DND-41 (cell line): ENCODE measurements around the gene SIL1.

Experiments
- ATAC-seq: fragments of 200-7000 bp; cut with Tn5 transposase; 3 replicates; pipeline ENCODE4 v1.9.1; 2021; ENCODE audit warnings: low read depth; ENCODE audit not compliant: insufficient read depth
- DNase-seq: peaks from one replicate; pipeline ENCODE4 v3.0.0-alpha.2; 2020
- H2AFZ ChIP-seq: 2 replicates; pipeline ENCODE4 v1.6.0; 2012; ENCODE audit warnings: low read depth, low read length
- H3K27ac ChIP-seq: 2 replicates; pipeline ENCODE4 v1.5.1; 2012; ENCODE audit warnings: low read length, inconsistent platforms
- H3K27me3 ChIP-seq: fragments of 200-600 bp; sonication (generic); 2 replicates; pipeline ENCODE4 v1.6.0; 2012; ENCODE audit warnings: low read length, mild to moderate bottlenecking, inconsistent platforms; ENCODE audit not compliant: insufficient read depth, poor library complexity
- H3K36me3 ChIP-seq: 2 replicates; pipeline ENCODE4 v1.5.1; 2012; ENCODE audit warnings: low read length, inconsistent platforms; ENCODE audit not compliant: insufficient read depth
- H3K4me1 ChIP-seq: 2 replicates; pipeline ENCODE4 v1.5.1; 2012; ENCODE audit warnings: mild to moderate bottlenecking, low read length; ENCODE audit not compliant: insufficient read depth
- H3K4me2 ChIP-seq: 2 replicates; pipeline ENCODE4 v1.6.0; 2012; ENCODE audit warnings: mild to moderate bottlenecking, moderate library complexity, low read length, inconsistent platforms; ENCODE audit not compliant: insufficient read depth
- H3K4me3 ChIP-seq, 2 experiments: fragments of 200-600 bp in 1 of 2; shearing (Covaris generic) in 1 of 2; 2 replicates each; pipeline ENCODE4 v1.5.1; 2012 to 2016; ENCODE audit warnings: inconsistent platforms in 2 of 2, low read length in 2 of 2, mild to moderate bottlenecking in 2 of 2, low read depth in 1 of 2, moderate library complexity in 1 of 2
- H3K79me2 ChIP-seq: 2 replicates; pipeline ENCODE4 v1.6.0; 2012; ENCODE audit warnings: low read length, inconsistent platforms; ENCODE audit not compliant: insufficient read depth
- H3K9ac ChIP-seq: 2 replicates; pipeline ENCODE4 v1.6.0; 2012; ENCODE audit warnings: low read depth, mild to moderate bottlenecking, inconsistent platforms, low read length, moderate library complexity
- H3K9me3 ChIP-seq: 2 replicates; pipeline ENCODE4 v1.5.1; 2012; ENCODE audit warnings: low read length, moderate library complexity, mild to moderate bottlenecking, inconsistent platforms; ENCODE audit not compliant: insufficient read depth, severe bottlenecking
- H4K20me1 ChIP-seq: 2 replicates; pipeline ENCODE4 v1.6.0; 2012; ENCODE audit warnings: low read length; ENCODE audit not compliant: insufficient read depth
- EZH2 ChIP-seq: IDR thresholded peaks from 3 replicates; pipeline ENCODE4 v1.6.1; 2012; ENCODE audit warnings: borderline replicate concordance, low read depth, mild to moderate bottlenecking, moderate library complexity, low read length, inconsistent platforms; ENCODE audit not compliant: severe bottlenecking
- TF ChIP-seq, protein P1 (sequence below): IDR thresholded peaks from 2 replicates; pipeline ENCODE4 v1.5.1; 2012; ENCODE audit warnings: borderline replicate concordance, low read length, moderate library complexity, mild to moderate bottlenecking; ENCODE audit not compliant: poor library complexity, severe bottlenecking; ENCODE audit errors: extremely low read depth

The SIL1 gene

DNA sequence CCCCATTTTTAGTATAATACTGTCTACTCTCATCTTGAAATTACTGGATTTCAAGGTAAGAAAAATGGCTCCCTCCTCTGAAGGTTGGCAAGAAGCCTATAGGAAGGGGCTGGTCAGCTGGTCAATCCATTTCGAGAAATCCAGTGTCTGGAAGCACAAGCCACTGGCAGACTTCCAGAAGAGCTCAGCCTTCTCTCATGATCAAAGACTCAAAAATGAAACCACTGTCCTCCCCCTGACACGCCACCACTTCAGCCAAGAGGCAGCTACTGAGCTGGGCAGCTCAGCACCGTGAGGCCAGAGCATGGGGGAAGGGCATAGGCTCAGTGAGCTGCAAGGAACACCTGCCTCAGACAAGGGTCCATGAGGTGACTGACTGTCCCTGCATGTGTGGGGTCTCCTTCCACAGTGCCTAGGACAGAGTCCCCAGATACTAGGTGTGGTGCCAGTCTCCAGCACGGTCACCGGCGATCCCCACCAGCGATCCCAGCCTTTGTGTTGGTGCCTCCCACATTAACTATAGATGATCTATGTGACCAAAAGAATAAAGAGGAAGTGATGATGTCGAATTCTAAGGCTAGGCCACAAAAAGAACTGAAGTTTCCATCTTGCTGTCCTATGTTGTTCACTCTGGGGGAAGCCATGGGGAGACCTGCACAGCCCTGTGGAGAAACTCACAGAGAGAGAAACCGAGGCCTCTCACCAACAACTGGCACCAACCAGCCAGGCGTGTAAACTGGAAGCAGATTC is 222.9 kb downstream of the SIL1 start:
- Histone ChIP-seq H3K4me1 (peaks cover 12% of the 10 kb centered on the region), H4K20me1 (no peaks in the 10 kb centered on the region), H3K36me3 (no peaks in the 10 kb centered on the region), H3K27ac (no peak overlapping the region), H2AFZ (no peak overlapping the region), H3K79me2 (no peaks in the 10 kb centered on the region), H3K4me3 (no peak overlapping the region), H3K4me2 (no peak overlapping the region), H3K9ac (no peak overlapping the region), H3K27me3 (no peaks in the 10 kb centered on the region), H3K9me3 (no peaks in the 10 kb centered on the region)
- DNase-seq (no peak), ATAC-seq (no peak)
- TF ChIP-seq, protein P1, sequence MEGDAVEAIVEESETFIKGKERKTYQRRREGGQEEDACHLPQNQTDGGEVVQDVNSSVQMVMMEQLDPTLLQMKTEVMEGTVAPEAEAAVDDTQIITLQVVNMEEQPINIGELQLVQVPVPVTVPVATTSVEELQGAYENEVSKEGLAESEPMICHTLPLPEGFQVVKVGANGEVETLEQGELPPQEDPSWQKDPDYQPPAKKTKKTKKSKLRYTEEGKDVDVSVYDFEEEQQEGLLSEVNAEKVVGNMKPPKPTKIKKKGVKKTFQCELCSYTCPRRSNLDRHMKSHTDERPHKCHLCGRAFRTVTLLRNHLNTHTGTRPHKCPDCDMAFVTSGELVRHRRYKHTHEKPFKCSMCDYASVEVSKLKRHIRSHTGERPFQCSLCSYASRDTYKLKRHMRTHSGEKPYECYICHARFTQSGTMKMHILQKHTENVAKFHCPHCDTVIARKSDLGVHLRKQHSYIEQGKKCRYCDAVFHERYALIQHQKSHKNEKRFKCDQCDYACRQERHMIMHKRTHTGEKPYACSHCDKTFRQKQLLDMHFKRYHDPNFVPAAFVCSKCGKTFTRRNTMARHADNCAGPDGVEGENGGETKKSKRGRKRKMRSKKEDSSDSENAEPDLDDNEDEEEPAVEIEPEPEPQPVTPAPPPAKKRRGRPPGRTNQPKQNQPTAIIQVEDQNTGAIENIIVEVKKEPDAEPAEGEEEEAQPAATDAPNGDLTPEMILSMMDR, result no peak
- TF ChIP-seq EZH2, result no peak

DNA sequence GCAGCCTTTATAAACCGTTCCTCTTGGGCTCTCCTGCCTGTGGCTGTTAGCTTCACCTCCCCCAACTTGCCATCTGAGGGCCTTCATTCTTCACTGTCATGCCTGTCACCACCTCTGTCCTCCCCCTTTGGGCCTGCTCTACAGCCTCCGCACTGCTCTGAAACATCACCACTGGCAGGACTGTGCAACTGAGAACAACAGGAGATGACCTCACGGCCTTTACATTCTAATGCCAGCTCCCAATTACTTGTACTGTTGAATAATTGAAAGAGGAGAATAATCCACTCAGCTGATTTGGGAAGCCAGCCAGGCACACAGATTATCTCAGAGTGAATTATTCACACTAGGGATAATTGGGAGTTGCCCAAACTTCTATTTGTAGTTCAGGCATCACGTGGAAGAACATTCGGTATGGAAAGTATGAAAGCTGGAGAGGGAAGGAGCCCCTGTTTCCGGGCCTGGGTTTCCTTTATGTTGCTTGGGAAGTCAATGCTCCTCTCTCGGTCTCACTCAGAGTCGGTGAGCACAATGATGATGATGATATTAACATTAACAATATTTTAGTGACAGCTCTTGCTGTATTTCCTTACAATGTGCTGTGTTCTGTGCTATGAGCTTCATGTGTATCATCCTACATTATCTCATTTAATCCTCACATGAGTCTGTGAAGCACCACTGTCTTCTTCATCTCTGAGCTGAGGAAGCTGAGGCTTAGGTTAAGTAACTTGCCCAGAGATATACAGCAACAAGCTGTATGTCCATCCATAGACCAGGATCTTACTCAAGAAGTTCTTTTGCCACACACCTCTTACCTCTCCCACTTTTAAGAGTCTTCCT is 223.7 kb downstream of the SIL1 start:
- no peak overlapping the region for H3K4me3 ChIP-seq
- TF ChIP-seq, protein P1, result no peak
- no peak for TF ChIP-seq EZH2
- H3K36me3 ChIP-seq, result no peaks in the 10 kb centered on the region
- H3K27me3 ChIP-seq, result no peaks in the 10 kb centered on the region
- peaks cover 4% of the 10 kb centered on the region for H3K4me1 ChIP-seq
- no peak overlapping the region for H3K9ac ChIP-seq
- H3K9me3 ChIP-seq, result no peaks in the 10 kb centered on the region
- H3K79me2 ChIP-seq, result no peaks in the 10 kb centered on the region
- H3K27ac ChIP-seq, result no peak overlapping the region
- no peaks in the 10 kb centered on the region for H4K20me1 ChIP-seq
- ATAC-seq (no peak), DNase-seq (no peak)
- H2AFZ ChIP-seq, result no peak overlapping the region
- no peak overlapping the region for H3K4me2 ChIP-seq

- Histone ChIP-seq H3K4me1 (no peaks in the 10 kb centered on the region), H4K20me1 (no peaks in the 10 kb centered on the region), H3K9me3 (no peaks in the 10 kb centered on the region), H3K9ac (no peak overlapping the region), H3K27me3 (no peaks in the 10 kb centered on the region), H3K4me2 (no peak overlapping the region), H3K27ac (no peak overlapping the region), H3K4me3 (no peak overlapping the region), H3K36me3 (no peaks in the 10 kb centered on the region), H3K79me2 (no peaks in the 10 kb centered on the region), H2AFZ (no peak overlapping the region)
- DNase-seq (no peak), ATAC-seq (no peak)
- TF ChIP-seq EZH2, result no peak
- TF ChIP-seq, protein P1, result no peak
These were observed 225.3 kb downstream of the SIL1 start for GRCh38 chr5:138972836-138973235.
